ENCODE measurements around the gene UGT2B10.

Gene UGT2B10

GRCh38 chr4:68871809-68872642, 56.2 kb downstream of the UGT2B10 start:
- DNase-seq (ENCODE audit: low read depth): no peak

DNA sequence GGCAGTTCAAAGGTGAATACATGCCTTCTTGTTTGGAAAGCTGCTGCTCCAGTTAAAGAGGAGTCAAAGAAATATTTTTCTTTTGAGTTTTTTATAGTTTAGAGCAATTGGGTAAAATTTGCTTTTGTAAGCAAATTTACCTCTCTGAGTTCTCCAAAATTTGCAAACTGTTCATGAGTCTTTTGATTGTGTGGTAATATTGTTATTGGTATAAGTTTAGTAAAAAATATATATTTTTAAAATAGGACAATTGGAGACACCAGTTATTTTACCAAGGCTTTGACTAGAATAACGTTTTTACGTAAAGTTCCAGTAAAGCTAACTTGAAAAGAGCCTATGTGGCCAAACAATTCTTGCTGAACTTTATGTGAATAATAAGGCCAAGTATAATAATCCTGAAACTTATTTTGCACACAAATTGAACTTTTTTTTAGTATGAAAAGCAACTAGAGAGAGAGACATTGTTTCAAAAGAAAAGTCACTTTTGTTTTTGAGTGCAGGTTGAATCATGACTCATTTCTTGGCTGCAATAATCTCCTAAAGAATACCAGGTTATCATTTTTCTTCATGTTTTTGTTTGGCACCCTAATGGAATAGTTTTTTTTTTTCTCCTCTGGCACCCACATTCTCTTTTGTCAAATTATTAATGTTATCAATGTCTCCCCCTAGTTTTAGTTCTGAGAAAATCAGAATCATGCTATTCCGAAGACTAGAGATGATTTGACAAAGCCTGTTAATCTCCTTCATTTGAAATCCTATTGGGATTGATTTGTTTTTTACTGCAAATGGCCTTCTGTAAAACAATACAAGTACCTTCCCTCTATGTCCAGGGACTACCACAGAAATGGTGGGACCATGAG, 57.1 kb downstream of the UGT2B10 start:
- no peak for DNase-seq (ENCODE audit: low read depth)

GRCh38 chr4:68874507-68874906, 58.7 kb downstream of the UGT2B10 start:
- no peak for DNase-seq (ENCODE audit: low read depth)

GRCh38 chr4:68877555-68877954, 61.8 kb downstream of the UGT2B10 start:
- DNase-seq (ENCODE audit: low read depth): no peak

GRCh38 chr4:68878048-68878447, 62.3 kb downstream of the UGT2B10 start:
- DNase-seq (ENCODE audit: low read depth): no peak

Measured in activated T-cell treated with anti-CD3 and anti-CD28 coated beads for 24 hours (primary cell).